Measurements from ENCODE around the gene DSCAM.

DNA sequence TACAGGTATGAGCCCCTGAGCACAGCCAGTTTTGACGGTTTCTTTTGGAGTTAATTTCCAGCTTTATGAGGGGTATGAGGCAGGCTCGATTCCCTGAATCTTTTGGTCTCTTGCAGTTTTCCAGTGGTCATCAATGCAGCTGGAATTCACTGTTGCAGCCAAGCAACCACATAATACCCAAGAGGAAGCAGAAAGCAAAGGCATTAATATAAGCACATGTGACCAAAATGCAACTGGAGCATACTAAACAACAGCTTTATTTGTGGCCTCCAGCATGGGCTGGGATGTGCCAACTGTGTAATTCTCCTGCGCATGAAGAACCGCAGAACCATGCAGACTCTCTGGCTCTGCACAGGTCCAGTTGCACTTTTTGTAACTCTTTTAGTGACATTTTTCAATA, 33.0 kb downstream of the DSCAM start:
- TF ChIP-seq, protein P1, sequence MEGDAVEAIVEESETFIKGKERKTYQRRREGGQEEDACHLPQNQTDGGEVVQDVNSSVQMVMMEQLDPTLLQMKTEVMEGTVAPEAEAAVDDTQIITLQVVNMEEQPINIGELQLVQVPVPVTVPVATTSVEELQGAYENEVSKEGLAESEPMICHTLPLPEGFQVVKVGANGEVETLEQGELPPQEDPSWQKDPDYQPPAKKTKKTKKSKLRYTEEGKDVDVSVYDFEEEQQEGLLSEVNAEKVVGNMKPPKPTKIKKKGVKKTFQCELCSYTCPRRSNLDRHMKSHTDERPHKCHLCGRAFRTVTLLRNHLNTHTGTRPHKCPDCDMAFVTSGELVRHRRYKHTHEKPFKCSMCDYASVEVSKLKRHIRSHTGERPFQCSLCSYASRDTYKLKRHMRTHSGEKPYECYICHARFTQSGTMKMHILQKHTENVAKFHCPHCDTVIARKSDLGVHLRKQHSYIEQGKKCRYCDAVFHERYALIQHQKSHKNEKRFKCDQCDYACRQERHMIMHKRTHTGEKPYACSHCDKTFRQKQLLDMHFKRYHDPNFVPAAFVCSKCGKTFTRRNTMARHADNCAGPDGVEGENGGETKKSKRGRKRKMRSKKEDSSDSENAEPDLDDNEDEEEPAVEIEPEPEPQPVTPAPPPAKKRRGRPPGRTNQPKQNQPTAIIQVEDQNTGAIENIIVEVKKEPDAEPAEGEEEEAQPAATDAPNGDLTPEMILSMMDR (conservative IDR thresholded peaks at IDR 0.05 in 1 of 2, IDR thresholded peaks at IDR 0.05 in 1 of 2; ENCODE audit: low read depth in 1 of 2, low read length in 2 of 2): no peak
- no peak for TF ChIP-seq EZH2 (IDR thresholded peaks at IDR 0.05; ENCODE audit: low read length, missing control alignments)
